HL-60 (cell line): Measurements from ENCODE around the gene ACVR1B.

Source experiments
- GABPA ChIP-seq: IDR thresholded peaks from 2 replicates; pipeline ENCODE4 v1.6.1; 2012; ENCODE audit warnings: low read depth
- POLR2AphosphoS5 ChIP-seq: IDR thresholded peaks from 2 replicates; pipeline ENCODE4 v1.6.1; 2012; ENCODE audit warnings: low read depth
- SPI1 ChIP-seq: IDR thresholded peaks from 2 replicates; pipeline ENCODE4 v1.6.1; 2012; ENCODE audit warnings: low read depth, mild to moderate bottlenecking, borderline replicate concordance
- TF ChIP-seq, protein P1 (sequence below): IDR thresholded peaks from one replicate; pipeline ENCODE4 v1.5.1; 2011; ENCODE audit warnings: low read length, control low read depth, inconsistent platforms; ENCODE audit not compliant: insufficient read depth
- TF ChIP-seq, protein P2 (sequence below): IDR thresholded peaks from 2 replicates; pipeline ENCODE4 v1.6.1; 2012; ENCODE audit warnings: low read depth; ENCODE audit not compliant: insufficient replicate concordance

DNA sequence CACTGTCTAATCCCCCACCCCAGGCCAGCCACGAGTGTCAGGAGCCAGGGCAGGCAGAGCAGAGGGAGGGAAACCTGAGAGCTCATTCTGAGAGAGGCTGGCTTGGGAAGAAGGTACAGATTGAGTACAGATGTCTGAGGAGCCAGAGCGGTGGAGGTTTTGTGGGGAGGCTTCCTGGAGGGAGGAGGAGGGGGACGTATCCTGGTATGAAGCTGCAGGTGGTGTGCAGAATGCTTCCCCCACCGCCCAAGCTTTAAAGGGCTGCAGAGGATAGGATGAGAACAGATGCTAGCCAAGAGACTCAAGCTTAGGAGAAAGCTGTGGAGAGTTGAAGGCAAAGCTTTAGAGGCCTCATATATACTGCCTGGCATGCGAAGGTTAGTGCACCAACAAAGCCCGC is 52.1 kb downstream of the ACVR1B start:
- TF ChIP-seq POLR2AphosphoS5 (no peak), SPI1 (no peak), GABPA (no peak)
- TF ChIP-seq, protein P1, sequence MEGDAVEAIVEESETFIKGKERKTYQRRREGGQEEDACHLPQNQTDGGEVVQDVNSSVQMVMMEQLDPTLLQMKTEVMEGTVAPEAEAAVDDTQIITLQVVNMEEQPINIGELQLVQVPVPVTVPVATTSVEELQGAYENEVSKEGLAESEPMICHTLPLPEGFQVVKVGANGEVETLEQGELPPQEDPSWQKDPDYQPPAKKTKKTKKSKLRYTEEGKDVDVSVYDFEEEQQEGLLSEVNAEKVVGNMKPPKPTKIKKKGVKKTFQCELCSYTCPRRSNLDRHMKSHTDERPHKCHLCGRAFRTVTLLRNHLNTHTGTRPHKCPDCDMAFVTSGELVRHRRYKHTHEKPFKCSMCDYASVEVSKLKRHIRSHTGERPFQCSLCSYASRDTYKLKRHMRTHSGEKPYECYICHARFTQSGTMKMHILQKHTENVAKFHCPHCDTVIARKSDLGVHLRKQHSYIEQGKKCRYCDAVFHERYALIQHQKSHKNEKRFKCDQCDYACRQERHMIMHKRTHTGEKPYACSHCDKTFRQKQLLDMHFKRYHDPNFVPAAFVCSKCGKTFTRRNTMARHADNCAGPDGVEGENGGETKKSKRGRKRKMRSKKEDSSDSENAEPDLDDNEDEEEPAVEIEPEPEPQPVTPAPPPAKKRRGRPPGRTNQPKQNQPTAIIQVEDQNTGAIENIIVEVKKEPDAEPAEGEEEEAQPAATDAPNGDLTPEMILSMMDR = no peak
- TF ChIP-seq, protein P2, sequence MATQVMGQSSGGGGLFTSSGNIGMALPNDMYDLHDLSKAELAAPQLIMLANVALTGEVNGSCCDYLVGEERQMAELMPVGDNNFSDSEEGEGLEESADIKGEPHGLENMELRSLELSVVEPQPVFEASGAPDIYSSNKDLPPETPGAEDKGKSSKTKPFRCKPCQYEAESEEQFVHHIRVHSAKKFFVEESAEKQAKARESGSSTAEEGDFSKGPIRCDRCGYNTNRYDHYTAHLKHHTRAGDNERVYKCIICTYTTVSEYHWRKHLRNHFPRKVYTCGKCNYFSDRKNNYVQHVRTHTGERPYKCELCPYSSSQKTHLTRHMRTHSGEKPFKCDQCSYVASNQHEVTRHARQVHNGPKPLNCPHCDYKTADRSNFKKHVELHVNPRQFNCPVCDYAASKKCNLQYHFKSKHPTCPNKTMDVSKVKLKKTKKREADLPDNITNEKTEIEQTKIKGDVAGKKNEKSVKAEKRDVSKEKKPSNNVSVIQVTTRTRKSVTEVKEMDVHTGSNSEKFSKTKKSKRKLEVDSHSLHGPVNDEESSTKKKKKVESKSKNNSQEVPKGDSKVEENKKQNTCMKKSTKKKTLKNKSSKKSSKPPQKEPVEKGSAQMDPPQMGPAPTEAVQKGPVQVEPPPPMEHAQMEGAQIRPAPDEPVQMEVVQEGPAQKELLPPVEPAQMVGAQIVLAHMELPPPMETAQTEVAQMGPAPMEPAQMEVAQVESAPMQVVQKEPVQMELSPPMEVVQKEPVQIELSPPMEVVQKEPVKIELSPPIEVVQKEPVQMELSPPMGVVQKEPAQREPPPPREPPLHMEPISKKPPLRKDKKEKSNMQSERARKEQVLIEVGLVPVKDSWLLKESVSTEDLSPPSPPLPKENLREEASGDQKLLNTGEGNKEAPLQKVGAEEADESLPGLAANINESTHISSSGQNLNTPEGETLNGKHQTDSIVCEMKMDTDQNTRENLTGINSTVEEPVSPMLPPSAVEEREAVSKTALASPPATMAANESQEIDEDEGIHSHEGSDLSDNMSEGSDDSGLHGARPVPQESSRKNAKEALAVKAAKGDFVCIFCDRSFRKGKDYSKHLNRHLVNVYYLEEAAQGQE = no peak
